Measurements from ENCODE around the gene ARHGEF7.

The ARHGEF7 gene

GRCh38 chr13:111302045-111302726 lies 187.1 kb downstream of the ARHGEF7 start:
- DNase-seq (ENCODE audit: low spot score) = no peak

- DNase-seq (ENCODE audit: low spot score) = no peak
Observed at GRCh38 chr13:111303559-111303958, 188.4 kb downstream of the ARHGEF7 start.

DNA sequence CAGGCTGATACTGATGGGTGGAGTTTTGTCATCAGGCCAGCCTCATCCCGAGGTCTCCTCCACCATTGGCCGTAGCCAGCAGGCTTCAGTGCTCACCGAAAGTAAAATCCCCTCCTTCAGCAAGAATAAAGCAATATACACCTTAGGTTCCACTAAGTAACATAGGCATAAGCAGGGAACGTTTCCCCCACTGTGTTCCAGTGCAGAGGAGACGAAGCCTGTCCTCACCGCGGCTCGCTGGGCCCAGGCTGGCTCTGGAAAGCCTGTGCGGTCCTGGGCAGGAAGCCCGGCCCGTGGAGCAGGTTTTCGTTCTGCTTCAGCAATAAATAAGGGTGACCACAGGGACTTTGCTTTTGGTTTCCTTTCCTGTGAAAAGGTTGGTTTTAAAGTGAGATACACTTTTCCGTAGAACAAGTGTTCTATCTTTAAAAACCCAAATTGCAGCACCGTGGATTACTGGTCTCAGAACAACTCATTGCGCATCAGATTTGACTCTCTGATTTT lies 189.0 kb downstream of the ARHGEF7 start:
- DNase-seq (ENCODE audit: low spot score) = no peak

DNA sequence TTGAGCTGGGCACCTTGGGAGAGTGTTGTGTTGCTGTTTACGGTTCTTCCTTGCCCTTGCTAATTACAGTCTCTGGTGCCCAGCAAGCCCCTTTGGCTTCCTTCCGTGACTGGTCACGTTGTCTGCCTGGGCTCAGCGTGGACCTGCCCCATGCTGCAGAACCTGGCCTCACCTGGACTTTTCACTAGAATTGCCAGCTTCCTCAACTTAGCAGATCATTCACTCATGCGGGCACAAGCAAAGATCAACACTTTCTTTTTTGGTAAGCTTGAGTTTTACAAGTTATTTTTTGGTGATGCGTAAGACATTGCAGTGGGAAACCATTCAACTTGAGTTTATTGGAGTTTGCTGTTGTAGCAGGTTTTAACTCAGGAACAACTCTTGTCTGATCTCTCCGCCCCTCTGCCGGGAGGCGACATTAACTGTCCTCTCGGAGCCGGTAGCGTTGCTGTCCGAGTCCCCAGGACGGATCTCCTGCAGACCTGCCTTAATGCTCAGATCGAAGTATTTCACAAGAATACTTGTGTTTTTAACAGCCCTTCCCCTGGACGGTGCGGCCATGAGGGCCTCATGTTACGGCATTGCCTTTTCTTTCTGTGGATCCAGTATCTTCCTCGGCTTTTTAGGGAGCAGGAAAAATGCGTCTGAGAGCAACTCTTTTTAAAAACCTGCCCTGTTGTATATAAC lies 189.6 kb downstream of the ARHGEF7 start:
- no peak for DNase-seq (ENCODE audit: low spot score)

- DNase-seq (ENCODE audit: low spot score) = no peak
Observed at GRCh38 chr13:111312944-111313590, 198.0 kb downstream of the ARHGEF7 start.

- no peak for DNase-seq (ENCODE audit: low spot score)
Observed at GRCh38 chr13:111313911-111314425, 198.9 kb downstream of the ARHGEF7 start.

GRCh38 chr13:111314852-111315251 lies 199.7 kb downstream of the ARHGEF7 start:
- DNase-seq (ENCODE audit: low spot score) = no peak

DNA sequence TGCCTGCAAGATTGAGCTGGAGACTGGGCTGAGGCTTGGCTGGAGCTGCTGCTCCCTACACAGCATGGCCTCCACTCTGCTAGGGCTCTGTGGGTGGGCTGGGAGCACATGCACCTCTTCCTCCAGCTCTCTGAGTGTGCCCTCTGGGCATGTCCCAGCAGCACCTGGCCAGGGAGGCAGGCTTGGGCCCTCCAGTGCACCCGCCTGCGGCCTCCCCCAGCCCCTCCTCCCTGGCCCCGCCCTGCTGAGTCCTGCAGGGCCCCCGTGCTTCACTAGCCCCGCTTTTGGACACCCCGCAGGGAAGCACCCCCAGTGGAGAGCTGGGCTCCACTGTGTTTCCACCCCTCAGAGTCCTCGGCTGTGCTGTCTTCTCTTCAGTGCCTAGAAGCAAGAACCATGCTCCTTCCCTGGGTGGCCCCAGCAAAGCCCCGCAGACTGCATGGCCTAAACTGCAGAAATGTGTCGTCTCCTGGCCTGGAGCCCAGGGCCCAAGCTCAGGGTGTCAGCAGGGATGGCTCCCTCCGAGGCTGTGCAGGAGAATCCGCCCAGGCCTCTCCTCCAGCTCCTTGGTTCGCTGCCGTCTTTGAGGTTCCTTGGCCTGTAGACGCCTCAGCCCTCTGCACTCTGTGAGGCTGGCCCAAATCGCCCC lies 200.4 kb downstream of the ARHGEF7 start:
- DNase-seq (ENCODE audit: low spot score) = no peak

DNA sequence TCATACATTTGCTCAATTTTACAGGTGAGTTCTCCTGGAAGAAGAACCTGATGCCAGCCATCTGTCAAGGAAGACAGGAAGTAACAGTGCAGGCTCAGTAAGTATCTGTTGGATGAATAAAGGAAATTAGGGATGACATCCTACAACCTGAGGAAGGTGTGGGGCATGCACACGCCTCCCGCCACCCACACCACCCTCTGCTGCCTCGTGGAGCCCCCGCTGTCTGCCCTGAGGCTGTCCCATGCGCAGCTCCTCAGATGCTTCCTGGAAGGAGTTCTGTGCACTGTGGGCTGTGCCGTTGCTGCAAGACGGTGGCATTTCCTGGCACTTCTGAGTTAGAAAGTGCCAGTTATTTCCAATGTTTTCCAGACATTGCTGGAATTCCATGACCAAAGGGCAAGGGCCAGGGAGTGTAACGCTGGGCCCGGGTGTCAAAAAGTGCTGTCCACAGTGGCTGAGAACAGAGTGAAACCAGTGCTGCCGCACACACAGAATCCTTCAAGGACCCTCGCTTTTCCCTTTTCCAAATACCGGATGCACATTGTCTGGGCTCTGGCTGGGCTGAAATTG lies 201.1 kb downstream of the ARHGEF7 start:
- DNase-seq (ENCODE audit: low spot score) = no peak

DNA sequence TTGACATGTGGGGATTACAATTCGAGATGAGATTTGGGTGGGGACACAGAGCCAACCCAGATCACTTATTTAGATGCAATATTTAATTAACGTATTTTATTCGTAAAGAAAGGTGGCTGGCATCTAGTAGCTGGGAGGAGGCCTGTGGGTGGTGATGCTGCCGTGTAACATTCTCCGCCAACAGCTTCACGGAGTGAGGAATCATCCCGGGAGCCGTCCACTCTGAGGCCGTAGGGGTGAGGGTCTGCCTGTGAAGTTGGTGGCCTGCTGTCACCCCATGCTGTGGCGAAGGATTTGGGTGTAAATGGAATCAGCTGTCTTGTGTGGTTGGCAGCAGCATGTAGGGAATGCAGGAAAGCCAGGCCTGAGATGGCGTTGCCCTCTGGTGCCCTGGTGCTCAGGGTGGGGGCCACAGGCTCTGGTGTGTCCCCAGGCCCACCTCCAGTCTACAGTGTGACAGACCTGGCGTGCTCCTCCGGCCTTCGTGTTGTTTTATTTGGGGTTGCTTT lies 202.0 kb downstream of the ARHGEF7 start:
- DNase-seq (ENCODE audit: low spot score) = no peak

DNA sequence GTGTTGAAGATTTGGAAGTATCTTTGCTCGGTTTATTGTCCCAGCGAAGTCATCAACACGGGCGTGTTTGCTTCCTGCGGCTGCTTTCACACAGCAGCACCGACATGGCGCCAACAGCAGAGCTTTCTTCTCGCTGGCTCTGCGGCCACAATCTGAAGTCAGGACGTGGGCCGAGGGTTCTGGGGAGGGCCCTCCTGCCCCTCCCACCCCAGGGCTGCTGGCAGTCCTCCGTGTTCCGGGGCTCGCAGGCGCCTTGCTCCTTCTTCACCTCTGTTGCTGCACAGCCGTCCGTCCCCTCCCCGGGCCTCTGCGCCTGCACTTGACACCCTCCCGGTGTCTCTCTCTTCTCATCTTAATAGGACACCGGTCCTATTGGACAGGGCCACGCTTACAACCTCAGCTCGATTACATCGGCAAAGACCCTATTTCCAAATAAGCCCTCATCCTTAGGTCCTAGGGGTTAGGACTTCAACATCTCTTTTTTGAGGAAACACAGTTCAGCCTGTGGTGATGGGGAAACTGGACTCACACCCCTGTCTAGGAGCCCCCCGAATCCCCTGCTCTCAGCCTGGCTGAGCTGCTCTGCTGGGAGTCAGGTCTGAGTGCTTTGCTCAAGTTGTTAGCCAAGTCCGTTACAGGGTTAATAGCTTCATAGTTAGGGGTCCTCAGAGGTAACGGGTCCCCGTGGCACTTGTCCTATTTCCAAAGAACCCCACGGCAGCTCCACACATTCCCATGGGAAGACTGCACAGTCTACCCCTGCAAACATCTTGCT lies 202.6 kb downstream of the ARHGEF7 start:
- no peak for DNase-seq (ENCODE audit: low spot score)

DNA sequence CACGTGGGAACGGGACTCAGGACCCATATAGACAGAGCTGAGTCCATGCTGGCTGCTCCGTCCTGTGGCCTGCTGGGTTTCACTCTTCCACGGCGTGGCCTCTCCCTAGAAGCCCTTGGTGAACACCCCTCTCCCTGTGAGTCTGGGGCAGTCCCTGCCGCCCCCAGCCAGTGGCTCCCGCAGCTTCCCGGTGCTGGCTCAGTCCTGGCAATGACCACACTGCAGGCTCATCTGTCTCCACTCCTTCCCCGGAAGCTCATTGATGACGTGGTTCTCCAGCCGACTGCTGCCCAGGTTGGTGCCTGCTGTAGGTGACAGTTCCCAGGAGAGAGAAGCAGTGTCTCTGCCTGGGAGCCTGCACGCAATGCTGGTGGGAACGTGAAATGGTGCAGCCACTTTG lies 203.3 kb downstream of the ARHGEF7 start:
- no peak for DNase-seq (ENCODE audit: low spot score)

- DNase-seq (ENCODE audit: low spot score) = no peak
Observed at GRCh38 chr13:111319521-111319920, 204.4 kb downstream of the ARHGEF7 start.

- no peak for DNase-seq (ENCODE audit: low spot score)
Observed at GRCh38 chr13:111319998-111320911, 205.1 kb downstream of the ARHGEF7 start, which contains the start of gene TEX29. Gene TEX29, plus strand, starts transcription at chr13:111320642. Its CDS starts 249 bp downstream, at chr13:111320891.

- no peak for DNase-seq (ENCODE audit: low spot score)
Observed at GRCh38 chr13:111322001-111322915, 207.1 kb downstream of the ARHGEF7 start.

DNA sequence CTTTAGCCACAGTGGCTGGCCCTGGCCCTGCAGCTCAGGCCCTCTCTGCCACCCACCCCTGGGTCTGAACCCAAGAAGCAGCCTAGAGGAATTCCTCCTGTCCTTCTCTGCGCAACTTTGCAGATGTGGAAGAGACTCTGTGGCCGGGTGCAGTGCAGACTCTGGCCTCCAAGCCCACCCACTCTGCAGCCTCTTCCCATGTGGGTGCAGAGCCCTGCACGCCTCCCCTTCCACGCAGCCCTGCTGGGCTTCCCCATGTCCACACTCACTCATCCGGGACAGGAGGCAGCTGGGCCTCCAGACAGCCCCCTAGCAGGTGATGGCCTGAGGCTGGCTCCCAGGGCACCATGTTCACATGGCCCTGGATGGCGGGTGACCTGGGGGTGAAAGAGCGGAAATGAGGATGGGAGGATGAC lies 207.8 kb downstream of the ARHGEF7 start:
- DNase-seq (ENCODE audit: low spot score) = no peak

DNA sequence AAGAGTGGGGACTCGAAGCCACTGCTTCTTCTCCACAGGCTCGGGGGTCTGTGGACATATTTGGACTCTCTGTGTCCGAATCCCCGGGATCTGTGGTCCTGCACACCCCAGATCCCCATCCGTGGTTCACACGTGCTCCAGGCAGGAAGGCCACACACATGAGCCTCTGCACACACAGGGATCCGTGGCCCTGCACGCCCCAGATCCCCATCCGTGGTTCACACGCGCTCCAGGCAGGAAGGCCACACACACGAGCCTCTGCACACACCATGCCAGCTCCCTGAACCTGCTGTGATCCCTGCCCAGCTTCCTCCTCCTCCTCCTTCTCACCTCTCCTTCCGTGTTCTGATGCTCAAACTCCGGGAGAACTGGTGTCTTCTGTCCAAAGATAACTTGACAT lies 208.4 kb downstream of the ARHGEF7 start:
- DNase-seq (ENCODE audit: low spot score) = no peak

DNA sequence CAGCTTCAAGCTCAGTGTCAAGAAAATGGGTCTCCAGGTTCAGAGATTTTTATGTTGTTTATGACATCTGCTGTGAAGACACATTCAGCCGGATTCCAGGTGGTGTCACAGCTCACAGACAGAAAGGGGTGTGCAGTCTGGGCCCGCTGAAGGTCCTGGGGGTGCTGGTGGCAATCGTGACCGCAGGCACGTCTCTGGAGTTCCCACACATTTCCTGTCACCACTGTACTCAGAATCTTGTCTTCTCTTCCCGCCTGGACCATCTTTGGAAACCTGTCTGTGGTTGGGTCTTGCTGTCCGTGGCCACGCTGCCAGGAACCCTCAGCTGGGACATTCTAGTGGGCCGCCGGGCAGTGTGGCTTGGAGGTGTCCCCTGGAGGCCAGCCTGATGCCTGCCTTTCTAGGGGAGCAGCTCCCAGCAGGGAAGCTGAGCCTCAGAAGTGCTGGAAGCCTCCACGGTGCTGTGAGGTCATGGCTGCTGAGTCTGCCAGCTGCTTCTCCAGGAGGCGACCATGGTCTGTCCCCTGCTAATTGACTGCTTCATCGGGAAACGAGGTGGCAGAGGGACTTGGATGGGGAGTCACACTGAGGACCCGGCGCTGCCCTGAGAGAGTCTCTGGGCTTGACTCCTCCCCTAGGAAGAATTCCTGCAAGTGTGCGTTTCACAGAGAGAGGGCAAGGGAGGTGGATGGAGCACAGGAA lies 209.0 kb downstream of the ARHGEF7 start:
- DNase-seq (ENCODE audit: low spot score) = no peak

Measured in CD4-positive, alpha-beta T cell treated with Interleukin-6 at 100 ng/mL for 8 hours (primary cell).